Stimulated activated CD8-positive, alpha-beta memory T cell treated with anti-CD3 and anti-CD28 coated beads, Interleukin-15, amount 100 ng/mL, for 4 hours (primary cell): ENCODE results near the gene RAB30.

Source experiments
- DNase-seq, 2 donors: peaks; one replicate each; pipeline ENCODE4 v3.0.0-alpha.2; 2020; ENCODE audit warnings: low read depth in 2 of 2

Gene RAB30

DNA sequence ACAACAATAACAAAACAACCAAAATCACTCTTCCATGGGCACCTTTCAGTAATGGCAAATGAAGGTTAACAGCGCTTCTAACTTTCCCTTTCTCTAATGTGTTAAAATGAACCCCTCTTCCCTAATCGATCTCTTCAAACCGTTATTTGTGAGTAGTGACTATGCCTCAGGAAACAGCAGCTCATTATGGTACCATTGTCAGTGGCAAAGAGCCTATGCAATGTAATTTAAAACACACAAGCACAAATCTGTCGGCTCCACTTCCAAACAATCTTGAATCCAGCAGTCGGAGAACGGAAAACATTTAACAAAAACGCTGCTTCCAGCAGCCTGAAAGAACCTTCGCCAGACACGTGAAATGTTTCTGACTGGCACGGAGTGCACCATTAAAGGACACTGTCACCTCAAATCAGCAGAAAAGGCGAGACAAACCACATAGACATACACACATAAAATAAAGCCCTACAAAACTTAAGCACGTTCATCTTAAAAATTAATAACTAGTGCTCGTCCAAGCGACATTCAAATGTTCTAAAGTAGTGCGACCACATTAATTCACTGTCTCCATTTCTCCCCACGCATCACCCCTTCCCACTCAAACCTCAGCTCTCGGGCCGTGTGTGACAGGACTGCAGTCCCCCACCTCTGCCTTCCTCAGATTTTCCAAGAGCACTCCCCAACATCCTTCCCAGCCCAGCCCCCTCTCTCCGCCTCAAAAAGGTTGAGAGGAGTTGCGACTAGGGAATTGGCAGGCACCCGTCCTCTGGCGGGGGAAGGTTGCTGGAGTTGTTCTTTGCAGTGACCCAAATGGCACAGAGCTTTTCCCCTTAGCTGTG is 748 bp downstream of the RAB30 start:
- no peak for DNase-seq

DNA sequence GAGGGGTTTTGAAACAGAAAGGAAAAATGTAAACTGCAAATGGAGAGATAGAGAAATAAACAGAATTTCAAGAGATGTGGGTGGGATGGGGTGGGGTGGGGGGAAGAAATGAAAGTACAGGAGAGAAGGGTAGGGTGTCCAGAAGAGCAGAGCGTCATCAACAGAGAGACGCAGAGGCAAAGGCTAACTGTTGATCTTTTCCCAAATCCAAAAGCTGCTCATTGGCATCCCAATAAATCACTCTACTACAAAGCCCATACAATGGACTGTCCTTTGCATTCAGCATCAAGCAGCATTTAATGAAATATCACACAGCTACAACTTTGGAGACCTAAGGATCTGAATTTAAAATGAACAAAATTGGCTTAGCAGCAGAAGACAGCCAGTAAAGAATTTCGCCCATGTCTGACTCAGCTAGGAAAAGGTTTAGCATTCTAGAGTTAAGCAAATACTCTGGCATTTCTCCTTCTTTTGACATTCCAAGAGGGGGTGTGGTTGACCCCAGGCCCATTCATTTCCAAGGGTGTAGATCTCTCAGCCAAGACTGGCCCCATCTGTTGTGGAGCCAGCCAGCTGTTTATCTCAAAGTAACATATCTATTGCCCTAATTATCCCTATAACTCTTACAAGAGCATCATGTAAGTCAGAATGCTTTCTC is 1.5 kb downstream of the RAB30 start:
- DNase-seq = no peak

DNA sequence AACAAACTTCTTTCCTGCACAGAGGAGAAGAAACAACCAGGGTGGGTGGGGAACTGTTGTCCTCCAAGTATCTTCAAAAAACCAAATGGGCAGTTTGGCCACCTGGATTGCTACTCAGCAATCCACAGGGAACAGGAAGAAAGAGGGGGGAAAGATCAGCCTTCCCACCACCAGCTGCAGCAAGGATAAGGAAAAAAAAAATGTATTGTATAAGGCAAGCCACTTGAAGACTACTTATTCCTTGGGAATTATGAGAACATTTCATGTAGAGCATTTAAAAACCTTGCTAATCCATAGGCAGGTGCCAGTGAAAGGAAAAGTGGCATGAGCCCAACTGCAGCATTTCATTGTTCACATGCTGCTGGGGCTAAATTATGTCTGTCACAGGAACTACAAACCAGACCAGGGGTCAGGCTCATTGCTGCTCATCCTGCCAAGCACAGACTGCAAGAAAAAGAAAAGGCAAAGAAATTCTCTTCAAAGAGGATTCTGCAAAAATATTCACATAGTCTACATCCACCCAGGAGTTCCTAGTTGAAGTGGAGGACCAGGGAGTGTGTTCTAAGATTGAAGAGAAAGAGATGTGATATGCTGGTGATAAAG is 2.2 kb downstream of the RAB30 start:
- no peak for DNase-seq

DNA sequence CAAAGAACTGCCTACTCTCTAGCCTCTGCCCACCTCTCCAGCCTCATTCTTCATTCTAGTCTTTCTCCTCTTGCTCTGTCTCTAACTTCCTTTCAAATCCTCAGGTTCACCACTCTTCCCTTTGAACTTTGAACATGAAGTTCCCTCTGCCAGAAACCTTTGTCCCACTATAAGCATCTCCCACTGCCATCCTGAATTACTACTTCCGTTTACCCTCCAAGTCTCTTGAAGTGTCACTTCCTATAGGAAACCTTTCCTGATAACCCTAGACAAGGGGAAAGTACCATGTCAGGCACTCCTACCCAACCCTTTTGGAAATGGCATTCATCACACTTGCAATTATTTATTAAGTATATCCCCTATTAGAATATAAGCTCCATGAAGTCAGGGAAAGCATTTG is 3.1 kb downstream of the RAB30 start:
- DNase-seq = no peak

DNA sequence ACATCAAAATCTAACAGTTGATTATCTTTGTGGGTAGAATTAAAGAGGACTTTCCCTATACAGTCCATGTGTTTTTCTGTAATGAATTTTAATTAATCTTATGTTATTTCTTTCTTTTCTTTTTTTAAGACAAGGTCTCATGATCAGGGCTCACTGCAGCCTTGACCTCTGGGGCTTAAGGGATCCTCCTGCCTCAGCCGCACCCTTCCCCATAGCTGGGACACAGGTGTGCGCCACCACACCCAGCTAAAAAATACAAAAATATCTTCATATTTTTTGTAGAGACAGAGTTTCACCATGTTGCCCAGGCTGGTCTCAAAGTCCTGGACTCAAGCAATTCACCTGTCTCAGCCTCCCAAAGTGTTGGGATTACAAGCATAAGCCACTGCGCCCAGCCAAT is 7.7 kb downstream of the RAB30 start:
- no peak for DNase-seq

DNA sequence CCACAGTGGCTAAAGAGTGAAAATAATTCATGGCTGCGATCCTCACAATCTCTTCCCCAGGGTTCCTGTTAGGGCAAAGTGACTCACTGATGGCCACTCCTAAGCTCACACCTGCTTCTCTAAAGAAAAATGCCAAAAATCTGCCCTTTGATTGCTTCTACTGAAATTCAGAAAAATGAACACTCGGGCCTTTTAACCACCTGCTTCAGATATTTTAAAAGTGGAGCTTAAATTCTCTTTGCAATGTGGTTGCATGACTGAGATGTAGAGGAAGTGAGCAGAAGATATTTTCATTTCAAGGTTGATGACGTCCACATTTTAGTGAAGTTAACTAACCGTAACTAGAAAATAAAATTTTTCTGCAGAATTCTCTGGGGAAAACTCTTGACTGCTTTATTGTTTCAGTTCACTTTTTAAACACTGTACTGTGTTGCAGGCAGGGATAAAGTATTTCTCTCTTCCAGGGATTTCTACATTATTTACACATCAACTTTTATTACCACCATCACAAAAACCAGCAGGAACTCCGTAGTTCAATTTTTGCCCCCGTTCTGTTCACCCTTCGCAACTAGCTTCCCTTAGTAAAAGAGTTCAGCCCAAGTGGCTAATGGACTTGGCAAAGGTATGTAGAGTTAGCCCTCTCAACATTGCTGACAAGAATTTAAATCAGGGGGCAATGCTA is 8.5 kb downstream of the RAB30 start:
- DNase-seq = no peak

DNA sequence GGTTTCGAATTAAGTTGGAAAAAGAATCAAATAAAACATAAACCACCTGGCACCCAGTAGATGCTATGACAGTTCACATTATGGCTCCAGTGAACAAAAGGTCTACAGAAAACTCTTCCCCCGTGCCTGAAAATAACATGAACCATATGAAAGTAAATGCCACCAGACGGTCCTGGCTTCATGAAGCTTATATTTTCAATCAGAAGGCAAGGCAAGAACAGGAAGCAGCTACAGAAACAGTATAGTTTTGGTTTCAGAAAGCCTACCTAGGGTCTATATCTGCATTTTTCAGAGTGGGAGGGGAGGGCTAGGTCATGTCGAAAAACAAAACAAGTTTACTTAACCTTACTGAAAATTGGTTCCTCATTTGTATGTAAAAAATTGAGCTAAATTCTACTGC is 9.8 kb downstream of the RAB30 start:
- DNase-seq = no peak

DNA sequence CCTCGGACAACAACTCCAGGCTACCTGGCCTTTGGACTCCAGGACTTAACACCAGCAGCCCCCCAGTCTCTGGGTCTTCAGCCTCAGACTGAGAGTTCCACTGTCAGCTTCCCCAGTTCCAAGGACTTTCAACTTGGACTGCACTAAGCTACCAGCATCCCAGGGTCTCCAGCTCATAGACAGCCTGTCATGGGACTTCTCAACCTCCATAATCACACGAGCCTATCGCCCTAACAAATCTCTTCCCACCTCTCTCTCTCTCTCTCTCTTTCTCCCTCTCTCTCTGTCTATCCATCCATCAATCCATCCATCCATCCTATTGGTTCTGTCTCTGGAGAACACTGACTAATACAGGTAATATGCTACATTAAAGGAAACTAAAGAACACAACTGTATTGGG is 10.7 kb downstream of the RAB30 start:
- DNase-seq = no peak

DNA sequence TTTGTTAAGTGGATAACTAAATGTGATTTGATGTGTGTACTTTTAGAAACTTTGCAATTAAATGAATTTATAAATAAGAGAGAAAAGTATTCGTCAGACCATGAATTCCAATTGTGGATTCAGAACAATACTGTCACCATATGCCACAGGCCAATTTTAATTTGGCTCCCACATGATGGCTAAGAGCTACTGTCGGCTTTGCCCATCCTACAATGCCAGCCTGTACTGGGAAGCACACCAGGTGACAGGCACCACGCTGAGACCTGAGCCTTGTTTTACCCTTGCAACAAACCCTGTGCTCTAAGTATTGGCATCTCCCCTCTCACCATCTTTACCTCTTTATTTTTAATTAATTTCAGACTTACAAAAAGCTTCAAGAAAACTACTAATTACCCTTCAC is 14.0 kb downstream of the RAB30 start:
- no peak for DNase-seq

DNA sequence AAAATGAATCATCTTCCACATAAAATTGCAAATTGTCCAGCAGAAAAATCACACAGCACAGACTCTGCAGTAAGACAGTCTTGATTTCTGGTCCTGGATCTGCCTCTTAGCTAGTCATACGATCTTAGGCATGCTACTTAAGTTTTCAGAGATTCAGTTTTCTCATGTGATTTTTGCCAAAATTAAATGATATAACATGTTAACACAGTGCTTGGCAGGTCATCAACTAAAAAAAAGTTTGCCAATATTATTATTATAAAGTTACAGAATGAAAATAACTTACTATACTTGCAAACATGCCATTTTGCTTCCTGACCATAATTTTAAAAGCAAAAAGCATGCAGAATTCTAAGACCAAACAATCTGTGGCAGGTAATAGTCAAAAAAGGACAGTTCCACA is 15.1 kb downstream of the RAB30 start:
- DNase-seq = no peak

DNA sequence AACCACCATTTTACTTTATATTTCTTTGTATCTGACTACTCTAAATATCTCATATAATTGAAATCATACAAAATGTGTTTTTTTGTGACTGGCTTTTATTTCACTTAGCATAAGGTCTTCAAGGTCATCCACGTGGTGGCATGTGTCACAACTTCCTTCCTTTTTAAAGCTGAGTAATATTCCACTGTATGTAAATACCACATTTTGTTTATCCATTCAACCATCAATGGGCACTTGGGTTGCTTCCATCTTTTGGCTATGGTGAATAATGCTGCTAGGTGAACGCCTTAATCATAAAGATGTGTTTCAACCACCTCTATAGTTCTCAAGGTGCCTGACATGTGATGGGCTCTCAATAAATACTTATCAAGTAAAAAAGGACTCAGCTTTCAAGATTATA is 15.5 kb downstream of the RAB30 start:
- DNase-seq = no peak

DNA sequence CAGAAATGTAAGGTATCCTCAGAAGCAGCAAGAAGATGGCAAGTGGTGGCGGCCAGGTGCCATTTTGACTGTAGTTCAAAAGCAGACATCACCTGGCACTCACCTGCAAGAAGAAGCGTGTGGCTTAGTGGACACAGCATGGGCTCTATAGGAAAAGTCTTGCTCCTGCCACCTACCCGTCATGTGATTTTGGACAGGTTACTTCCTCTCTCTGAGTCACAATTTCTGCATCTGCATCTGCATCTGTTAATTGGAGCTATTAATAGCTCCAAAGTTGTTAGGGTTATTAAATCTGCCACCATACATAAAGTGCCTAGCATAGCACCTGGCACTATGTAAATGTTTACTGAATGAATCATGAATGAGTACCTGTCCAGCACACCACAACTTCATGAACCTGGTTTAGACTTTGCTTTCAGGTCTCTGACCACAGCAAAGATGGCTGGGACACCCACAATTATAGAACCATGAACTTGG is 16.8 kb downstream of the RAB30 start:
- no peak for DNase-seq

DNA sequence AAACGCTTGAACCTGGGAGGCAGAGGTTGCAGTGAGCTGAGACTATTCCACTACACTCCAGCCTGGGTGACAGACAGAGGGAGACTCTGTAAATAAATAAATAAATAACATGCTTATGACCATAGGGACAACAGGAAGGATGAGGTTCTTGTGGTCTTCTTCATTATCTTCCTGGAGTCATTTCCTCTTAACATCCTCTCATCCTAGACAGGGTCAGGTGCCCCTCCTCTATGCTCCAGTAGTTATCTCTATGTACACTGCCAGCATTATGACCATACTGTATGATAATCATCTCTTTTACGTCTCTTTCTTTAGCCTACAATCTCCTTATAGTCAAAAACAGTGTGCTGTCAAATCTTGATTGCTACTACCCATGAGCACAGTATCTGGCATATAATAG is 17.7 kb downstream of the RAB30 start:
- DNase-seq = no peak

DNA sequence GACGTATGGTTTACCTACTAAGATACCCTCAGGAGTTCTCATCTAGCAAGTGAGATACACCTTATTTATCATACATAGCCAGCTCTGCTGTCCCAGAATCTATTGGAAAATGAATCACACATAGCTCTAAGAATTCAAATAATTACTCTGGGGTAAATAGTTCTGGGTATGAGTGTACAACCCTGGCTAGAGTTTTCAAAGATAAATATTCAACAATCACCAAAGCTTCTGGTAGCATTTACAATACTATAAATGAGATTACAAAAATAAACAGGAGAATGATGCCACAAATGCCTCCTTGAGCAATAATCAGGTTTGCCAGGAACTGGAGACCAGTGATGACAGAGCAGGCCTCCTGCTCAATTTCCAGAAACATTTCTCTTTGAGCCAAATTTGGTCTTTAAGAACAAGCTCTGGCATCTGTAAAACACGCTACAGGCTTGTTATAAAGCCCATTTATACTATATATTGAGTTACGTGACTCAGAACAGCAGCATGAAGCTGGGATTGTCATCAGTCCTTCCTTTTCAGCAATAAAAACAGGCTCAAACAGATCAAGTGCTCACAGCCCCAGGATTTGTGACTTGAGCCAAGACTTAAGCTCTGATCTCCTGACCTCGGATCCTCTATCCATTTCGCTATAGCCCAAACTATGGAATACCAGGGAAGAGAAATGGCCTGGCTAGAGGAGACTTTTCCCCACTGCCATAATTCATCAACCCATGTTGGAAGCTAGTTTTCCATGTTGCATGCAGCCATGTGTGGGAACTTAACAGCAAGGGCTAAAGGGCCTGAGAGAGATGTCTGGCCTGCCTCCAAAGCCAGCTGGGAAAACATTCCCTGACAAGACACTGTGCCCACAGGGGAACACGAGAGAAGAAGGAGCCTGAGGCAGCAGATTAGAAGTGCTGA is 19.7 kb downstream of the RAB30 start:
- DNase-seq = no peak

DNA sequence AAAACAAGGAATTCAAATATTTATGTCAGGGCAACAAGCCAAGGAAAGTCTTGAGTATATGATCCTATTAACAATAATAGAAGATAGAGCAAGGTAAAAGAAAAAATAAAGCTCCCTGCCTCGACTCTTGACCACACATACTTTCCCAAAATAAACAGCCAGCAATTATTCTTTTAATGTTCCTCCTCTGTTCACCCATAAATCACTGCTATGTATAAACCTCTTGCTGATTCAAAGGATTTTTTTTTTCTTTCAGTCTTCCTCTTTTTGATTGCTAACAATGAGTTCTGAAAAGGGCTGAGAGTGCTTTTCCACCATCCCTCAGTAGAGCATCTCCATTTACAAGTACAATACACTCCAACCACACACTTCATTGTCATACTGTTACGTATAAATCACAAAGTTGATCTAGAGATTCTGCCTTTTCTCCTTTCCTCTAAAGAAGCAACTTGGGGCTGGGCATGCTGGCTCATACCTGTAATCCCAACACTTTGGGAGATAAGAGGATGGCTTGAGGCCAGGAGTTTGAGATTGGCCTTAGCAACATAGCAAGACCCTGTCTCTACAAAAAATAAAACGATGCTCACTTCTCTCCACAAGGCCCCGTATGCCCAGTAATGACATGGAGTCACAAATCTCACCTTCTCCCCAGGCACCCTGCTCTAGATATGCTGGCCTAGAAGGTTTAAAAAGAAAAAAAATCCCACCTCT is 24.0 kb downstream of the RAB30 start:
- DNase-seq = no peak

DNA sequence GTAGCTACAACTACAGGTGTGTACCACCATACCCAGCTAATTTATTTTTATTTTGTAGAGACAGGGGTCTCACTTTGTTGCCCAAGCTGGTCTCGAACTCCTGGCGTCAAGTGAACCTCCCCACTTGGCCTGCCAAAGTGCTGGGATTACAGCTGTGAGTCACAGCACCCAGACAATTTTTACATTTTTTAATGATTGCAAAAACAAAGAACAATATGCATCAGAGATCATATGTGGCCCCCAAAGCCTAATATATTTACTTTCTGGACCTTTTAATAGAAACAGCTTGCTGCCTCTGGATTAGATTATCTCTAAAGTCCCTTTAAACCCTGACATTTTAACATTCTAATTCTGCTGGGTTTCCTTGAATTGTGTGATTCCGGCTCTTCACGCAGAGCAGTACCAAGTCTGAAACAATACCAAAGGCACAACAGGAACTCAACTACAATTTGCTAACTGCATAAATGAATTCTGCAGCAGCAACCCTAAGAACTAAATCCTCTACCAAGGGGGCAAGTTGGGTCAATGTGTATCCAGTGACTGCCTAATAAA is 25.0 kb downstream of the RAB30 start:
- no peak for DNase-seq

DNA sequence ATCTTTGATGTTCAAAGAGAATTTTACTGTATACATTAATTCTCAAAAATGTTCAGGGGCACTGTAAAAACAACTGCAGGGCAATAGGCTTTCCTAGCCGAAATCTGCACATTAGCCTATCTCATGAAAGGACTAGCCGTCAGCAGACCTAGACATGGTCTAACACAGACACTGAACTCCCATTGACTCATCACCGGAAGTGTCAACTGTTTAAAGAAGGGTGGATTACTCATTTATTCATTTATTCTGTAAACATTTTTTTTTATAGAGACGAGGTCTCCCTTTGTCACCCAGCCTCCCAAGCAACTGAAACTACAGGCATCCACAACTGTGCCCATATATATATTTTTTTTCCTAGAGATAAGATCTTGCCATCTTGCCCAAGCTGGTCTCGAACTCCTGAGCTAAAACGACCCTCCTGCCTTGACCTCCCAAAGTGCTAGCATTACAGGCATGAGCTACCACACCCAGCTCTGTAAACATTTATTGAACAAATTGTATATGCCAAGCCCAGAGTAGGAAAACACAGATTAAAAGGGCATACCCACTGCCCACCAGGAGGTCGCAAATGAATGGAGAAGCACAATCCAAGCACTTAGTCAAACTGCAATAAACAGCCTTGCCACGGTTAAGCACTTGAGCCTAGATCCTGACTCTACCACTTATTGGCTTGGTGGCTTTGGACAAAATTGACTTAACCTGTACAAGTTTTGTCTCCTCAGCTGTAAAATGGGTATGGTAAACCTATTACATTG is 26.6 kb downstream of the RAB30 start:
- DNase-seq = no peak

DNA sequence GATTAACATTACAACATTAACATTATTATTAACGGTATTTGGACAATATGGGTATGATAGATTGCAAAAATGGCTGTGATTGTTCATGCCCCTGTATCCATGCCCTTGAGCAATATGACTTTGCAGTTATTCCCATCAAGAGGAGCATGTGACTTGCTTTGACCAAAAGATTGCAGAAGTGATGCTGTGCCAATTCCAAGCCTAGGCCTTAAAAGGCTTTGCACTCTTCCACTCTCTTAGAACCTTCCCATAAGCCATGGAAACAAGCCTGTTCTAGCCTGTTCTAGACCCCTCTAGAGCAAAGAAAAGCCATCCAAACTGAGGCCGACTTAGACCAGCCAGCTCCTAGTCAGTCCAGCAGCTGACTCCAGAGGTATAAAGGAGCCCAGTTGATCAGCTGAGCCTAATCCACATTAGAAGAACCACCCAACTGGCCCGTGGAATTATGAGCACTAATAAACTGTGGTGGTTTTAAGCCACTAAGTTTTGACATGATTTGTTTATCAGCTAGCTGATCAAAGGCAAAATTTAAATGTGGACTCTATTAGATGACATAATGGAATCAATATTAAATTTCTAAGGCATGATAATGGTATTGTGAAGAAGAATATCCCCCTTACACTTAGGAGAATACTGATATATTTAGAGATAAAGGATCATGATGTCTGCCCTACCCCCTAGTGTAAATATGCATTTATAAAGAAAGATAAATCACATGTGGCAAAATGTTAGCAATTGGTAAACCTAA is 28.6 kb downstream of the RAB30 start:
- no peak for DNase-seq

DNA sequence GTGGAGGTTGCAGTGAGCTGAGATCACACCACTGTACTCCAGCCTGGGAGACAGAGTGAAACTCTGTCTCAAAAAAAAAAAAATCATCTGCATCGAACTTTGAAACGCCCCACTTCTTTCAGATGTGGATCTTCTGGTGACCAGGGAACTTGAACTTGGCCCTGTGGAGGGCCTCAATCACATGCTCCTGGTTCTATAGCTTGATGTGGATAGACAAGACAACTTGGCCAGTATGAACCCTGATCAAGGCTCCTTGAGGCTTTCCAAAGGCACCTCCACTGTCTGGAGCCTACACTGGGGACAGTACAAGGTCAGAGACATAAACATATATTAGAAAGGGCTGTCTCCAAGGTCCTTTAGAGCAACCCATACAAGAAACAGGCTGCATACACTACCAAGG is 30.6 kb downstream of the RAB30 start:
- DNase-seq = no peak
